ENCODE results near the gene ENAH. TPM values are rescaled to one million over a fixed set of nuclear protein-coding genes. Genes with fewer than 3 reads are reported as not detected.

The ENAH gene
- total RNA-seq, 1 experiment from 2014 or later = 285 TPM

- no peak overlapping the region for H3K9ac ChIP-seq (ENCODE audit: extremely low read depth, insufficient read length, low read length)
- H2AK5ac ChIP-seq (ENCODE audit: insufficient read length, low read length) = no peak overlapping the region
- no peak for TF ChIP-seq CTCF (conservative IDR thresholded peaks at IDR 0.05)
- H2BK20ac ChIP-seq (ENCODE audit: low read depth, low read length, poor library complexity, severe bottlenecking) = no peak overlapping the region
- no peak overlapping the region for H3K18ac ChIP-seq (ENCODE audit: insufficient read length, low read depth, low read length)
- H3K56ac ChIP-seq (ENCODE audit: insufficient read length, low read depth, low read length) = no peak overlapping the region
- H2BK5ac ChIP-seq (ENCODE audit: insufficient read length, low read length) = no peak overlapping the region
- H2BK15ac ChIP-seq (ENCODE audit: low read depth, low read length) = no peak overlapping the region
- no peak overlapping the region for H3K14ac ChIP-seq (ENCODE audit: insufficient read depth, low read length)
- H4K8ac ChIP-seq (replicated peaks; ENCODE audit: insufficient read length, low read depth, low read length) = no peak overlapping the region
- no peak overlapping the region for H3K4ac ChIP-seq (ENCODE audit: low read depth, low read length)
- no peaks in the 10 kb centered on the region for H3K23me2 ChIP-seq (ENCODE audit: insufficient read length, low read depth, low read length, poor library complexity, severe bottlenecking)
- H3K27me3 ChIP-seq (ENCODE audit: insufficient read depth, low read length) = no peaks in the 10 kb centered on the region
- H3K27ac ChIP-seq (ENCODE audit: insufficient read length, low read depth, low read length) = no peak overlapping the region
- no peaks in the 10 kb centered on the region for H4K20me1 ChIP-seq (ENCODE audit: control insufficient read depth, insufficient read depth, insufficient read length)
- H4K5ac ChIP-seq (ENCODE audit: insufficient read length, low read depth, low read length) = no peak overlapping the region
- no CpG with 5 or more reads among the region's 8 CpGs for WGBS (ENCODE audit: extremely low coverage, insufficient read length, low lambda C conversion rate)
- H3K4me3 Mint-ChIP-seq = no peak overlapping the region
- no peak overlapping the region for H4K91ac ChIP-seq (ENCODE audit: insufficient read length, low read depth, low read length)
- peaks cover 8% of the 10 kb centered on the region; the same call in 1 of the 2 replicates for H3K4me1 ChIP-seq (ENCODE audit: insufficient read depth, low read length)
- no peaks in the 10 kb centered on the region for H3K79me1 ChIP-seq (ENCODE audit: insufficient read depth, low read depth, low read length, poor library complexity, severe bottlenecking)
- no peak overlapping the region for H3T11ph ChIP-seq (ENCODE audit: low read length)
- no peak overlapping the region for H2AFZ ChIP-seq (ENCODE audit: low read length)
- no peaks in the 10 kb centered on the region; a peak in 1 of 5 replicates for H3K9me3 Mint-ChIP-seq
- H3K9me3 ChIP-seq (ENCODE audit: control insufficient read depth, low read depth, low read length) = no peaks in the 10 kb centered on the region
- peaks cover 14% of the 10 kb centered on the region for H3K27me3 Mint-ChIP-seq (ENCODE audit: low read depth)
- H2BK12ac ChIP-seq (ENCODE audit: insufficient read length, low read depth, low read length) = no peak overlapping the region
- H3K27ac Mint-ChIP-seq = no peak overlapping the region
- no peaks in the 10 kb centered on the region for H3K79me2 ChIP-seq (ENCODE audit: insufficient read depth, low read length)
- H3K4me2 ChIP-seq (ENCODE audit: insufficient read depth, insufficient read length, low read length) = no peak overlapping the region
- DNase-seq = no peak
- no peaks in the 10 kb centered on the region for H3K36me3 Mint-ChIP-seq (ENCODE audit: insufficient read depth in 1 of 3, low read depth in 3 of 3)
- no peak overlapping the region for H2BK120ac ChIP-seq (ENCODE audit: low read depth, low read length, poor library complexity, severe bottlenecking)
- no peak overlapping the region for H3K23ac ChIP-seq (ENCODE audit: insufficient read length, low read depth, low read length)
- peaks cover 25 to 33% of the 10 kb centered on the region in 2 experiments for H3K4me1 Mint-ChIP-seq
Measured at GRCh38 chr1:225447650-225448089, 205.3 kb downstream of the ENAH start.
